GM21528 (cell line): ENCODE measurements around the gene CRYZL1.
"Not testable (repeated sequence)": the region's sequence is repeated elsewhere in the genome, so short reads cannot be mapped to it uniquely, and the experiment has no call there.

Experiments used
- ATAC-seq: cut with Tn5 transposase; IDR thresholded peaks from one replicate; pipeline ENCODE4 v1.9.1; 2021; ENCODE audit warnings: mild to moderate bottlenecking, moderate library complexity; ENCODE audit not compliant: unreplicated experiment, low FRiP score

CRYZL1 gene

DNA sequence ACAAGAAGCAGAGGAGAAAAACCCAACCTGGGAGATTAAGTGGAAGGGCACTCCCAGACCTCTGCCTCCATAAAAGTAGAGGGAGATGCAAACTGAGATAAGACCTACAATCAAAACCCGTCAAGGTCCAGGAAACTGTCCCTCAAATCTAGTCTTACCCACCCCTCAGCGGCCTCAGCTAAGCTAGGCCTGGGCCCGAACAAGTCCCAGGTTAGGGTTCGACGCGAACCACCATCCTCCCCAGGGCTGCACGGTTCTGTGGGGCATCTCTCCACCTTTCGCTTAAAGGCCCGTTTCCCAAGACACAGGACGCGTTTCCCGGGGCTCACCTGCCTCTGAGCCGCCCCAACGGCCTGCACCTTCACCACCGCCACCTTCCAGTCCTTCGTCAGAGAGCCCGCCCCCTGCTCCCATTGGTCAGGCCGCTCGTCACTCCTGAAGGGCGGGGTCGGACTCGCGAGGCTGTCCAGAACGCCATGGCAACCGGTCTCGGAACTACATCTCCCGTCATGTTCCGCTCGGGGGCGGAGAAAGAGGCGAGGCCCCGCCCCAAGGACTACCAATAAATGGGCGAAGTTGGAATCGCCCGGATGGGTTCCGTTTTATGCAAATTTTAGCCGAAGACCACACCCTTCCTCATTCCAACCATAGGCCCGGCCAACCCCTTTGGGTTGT, at the start of gene CRYZL1:
Gene CRYZL1, minus strand, starts transcription at position 390 of the 675 bp plus-strand sequence. CDS start 10,190 bp downstream, outside the sequence.
- peak; percentile 90 for ATAC-seq

DNA sequence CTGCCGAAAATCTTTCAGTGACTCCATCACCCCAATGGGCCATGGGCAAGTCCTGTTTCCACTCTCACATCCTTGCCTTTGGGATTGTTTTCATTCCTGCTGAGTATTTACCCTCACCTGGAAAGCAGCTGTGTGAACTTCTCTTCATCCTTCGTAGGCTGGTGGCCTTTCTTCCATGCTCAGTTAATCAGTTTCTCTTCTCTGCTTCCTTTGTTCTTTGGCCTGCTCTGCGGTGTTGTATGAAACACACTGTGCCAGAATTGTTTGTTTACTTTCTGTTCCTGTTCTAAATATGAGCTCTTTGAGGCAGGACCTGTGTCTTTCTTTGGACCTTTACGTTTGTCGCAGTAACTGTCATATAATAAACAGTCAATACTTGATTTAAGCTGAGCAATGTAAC, 49.3 kb upstream of the CRYZL1 start:
- no peak for ATAC-seq

DNA sequence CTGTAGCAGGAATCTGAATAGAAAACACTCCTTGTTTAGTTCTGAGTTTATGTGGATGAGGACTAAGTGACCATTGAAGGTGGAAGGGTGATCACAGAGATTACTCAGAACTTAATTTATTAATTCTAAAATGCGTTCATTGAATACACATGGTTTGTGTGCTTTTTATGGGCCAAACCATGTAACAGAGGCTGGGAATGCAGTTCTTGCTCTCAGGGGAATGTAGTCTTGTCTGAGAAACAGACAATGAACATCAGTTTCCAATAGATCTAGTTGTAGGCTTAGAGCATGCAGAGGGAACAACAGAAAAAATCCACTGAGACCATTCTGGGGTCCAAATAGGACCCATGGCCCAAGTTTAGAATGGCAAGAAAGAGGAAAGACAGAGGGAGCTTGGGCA, 46.8 kb upstream of the CRYZL1 start:
- ATAC-seq = no peak

DNA sequence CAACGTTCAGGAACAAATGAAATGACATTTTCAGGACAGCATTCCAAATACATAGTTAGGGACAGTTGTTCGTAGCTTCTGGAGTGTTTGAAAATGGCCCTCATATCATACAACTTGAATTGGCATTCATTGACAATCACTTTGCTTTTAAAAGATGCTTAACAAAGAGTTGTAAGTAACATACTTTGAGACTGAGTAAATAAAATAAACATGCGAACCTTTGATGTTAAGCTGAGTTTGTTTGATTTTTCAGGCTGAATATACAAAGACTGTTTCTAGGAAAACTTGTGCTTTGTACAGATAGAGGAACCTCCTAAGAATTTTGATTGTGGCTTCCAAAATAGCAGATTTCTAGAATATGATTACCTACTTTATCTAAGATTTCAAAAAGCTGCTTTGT, 46.1 kb upstream of the CRYZL1 start:
- ATAC-seq = no peak

DNA sequence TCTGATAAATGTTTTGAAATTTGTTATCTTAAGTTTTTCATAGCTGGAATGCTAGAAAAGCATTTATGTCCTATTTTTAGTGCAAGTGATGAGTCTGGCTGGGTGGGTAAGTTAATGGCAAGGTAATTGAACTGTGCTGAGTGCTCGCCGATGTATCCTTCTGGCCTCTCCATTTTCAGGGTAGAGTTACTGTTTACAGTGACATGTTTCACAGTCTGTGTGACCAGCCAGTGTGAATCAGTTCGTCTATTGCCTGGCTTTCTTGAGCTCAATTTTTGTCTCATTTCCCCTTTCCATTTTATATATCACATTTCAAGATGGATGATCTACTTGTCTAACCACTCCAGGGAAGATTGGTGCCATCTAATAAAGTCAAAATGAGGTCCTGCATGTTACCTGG, 44.8 kb upstream of the CRYZL1 start:
- ATAC-seq = no peak

DNA sequence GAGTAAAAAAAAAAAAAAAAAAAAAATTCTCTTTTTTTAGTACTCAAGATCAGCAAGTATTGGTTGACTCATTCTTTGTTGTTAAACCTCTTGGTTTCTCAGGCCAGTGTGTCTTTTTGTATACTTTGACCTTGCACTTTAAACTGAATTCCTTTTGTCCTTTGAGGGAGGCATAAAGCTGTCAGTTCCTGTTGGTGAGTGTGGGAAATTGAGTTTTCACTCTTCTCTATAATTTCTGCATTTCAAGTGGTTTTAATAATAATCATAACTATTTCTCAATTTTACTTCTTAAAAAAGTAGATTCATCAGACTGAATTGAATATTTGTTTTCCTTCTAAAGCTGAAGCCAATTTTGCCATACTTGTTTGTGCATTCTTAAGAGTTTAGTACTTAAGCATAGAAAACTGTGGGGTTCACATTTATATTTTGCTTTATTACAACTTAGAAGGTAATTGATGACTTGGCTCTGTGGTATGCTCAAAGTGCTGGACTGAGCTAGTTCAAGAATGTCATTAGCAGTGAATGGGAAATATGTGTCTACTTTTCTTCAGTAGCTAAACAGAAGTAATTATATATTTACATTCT, 44.2 kb upstream of the CRYZL1 start:
- ATAC-seq = no peak

DNA sequence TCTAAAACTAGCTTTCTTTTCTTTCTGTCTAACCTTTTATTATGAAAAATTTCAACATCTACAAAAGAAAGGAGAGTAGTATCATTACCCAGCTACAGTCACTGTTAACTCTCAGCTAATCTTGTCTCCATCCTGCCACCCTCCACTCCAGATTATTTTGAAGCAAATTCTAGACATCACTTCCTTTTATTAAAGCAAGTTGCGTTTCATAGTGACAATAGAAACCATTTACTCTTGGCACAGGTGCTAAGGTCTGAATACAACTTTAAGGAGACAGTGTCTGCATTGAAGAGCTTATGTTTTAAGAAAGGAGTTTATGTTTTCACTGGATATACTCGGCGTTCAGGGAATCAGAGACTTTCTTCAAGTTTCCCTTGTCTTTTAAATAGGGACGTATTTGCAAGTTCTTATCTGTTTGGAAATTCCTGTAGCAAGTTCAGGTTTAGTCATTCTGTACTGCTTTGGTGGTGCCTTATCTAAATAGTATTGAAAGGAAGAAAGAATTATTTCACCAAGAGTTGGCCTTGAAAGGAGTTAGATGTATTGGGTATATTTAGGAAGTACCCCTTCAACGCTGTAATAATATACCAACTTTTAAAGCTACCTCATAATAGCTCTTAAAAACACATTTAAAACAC, 43.5 kb upstream of the CRYZL1 start:
- ATAC-seq = no peak

DNA sequence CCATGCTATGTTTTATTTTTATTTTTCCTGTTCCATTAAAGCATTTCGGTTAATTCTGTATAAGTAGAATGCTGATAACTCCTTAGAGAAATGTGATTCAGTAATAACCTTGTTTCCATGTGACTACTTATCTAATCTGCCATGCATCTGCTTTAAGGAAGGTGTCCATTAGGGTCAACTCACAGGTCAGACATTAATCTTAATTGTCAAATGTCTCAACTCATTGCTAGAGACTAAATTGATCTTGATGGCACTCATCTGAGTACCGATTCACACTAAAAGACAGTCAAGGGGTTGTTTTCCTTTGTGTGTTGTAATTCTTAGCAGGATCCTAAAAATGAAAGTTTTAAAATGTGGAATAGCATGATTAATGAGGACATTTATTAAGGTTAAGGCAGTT, 42.5 kb upstream of the CRYZL1 start:
- no peak for ATAC-seq

DNA sequence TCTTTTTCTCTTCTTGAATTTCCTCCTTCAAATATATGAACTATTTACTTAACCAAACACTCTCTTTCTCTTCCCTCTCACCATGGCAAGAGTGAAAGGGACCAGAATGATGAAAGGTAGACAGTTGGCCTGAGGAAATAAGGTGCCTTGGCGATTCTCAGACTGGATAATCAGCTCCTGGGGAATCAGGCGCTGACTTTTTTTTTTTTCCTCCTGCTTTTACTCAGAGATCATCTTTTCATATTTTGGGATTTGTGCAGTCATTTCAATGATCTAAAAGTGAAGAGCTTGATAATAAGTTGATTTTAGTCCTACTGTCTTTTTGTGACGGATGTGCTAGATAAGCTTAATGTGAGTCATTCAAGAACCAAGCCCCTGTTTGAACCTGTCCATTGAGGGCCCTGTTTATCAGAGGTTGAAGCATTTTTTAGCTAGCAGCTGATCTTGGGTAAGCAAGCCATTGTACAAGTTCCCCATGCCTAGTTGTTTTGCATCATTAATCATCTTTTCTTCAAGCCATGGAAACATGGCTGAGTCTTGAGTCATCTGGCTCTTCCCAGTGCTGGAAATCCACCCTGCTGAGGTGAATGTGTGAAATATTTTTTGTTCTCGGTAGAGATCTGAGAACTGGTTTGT, 41.6 kb upstream of the CRYZL1 start:
- no peak for ATAC-seq

DNA sequence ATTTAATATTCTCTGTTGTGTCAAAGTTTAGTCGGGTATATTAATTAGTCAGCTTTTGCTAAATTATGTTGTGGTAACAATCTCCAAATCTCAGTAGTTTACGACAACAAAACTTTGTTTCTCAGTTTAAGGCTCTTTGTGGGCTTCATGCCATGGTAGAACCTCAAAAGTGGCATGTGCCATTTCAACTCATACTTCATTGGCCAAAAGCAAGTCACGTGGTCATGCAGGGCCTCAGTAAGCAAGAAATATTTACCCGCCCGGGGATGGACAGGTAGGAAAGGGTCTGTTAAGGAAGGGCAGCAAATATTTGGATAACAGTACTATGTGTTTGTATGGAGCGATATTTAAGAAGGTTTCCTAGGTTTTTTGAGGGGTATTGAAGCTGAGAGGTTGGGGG, 39.3 kb upstream of the CRYZL1 start:
- no peak for ATAC-seq

DNA sequence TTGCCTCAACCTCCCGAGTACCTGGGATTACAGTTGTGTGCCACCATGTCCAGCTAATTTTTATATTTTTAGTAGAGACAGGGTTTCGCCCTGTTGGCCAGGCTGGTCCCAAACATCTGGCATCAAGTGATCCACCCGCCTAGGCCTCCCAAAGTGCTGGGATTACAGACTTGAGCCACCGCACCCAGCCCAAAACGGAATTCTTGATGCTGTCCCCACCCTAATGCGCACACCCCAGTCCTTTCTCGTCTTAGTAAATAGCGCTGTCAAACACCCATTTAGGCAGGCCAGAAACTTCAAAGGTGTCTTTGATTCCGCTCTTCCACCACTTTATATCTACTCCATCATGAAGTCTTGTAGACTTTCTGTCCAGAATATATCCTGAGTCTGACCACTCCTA, 35.9 kb upstream of the CRYZL1 start:
- ATAC-seq = no peak

DNA sequence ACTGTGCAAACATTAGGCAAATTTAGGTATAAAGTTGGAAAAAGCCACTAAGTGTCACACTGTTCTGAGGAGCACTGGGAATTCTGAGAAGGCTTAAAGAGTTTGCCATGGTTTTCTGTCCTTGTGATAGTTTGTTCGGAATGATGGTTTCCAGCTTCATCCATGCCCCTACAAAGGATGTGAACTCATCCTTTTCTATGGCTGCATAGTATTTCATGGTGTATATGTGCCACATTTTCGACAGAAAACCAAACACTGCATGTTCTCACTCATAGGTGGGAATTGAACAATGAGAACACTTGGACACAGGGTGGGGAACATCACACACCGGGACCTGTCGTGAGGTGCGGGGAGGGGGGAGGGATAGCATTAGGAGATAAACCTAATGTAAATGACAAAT, 35.1 kb upstream of the CRYZL1 start:
- ATAC-seq = not testable (repeated sequence)

DNA sequence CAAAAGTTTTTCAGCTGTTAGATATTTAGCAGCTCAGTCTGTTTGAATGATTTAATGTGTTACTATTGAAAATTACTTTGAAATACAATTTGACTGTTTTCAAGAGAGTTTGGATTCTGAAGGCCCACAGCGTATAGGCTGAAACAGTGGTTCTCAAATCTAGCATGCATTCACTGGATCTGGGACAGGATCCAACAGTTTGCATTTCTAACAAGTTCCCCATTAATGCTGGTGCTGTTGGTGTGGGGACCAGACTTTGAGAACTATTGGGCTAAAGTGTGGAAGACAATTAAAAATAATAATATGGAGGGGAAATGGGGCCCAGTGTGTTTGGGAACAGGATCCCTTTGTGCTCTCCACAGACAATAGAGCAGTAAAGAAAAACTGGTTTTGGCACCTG, 32.7 kb upstream of the CRYZL1 start:
- no peak for ATAC-seq

DNA sequence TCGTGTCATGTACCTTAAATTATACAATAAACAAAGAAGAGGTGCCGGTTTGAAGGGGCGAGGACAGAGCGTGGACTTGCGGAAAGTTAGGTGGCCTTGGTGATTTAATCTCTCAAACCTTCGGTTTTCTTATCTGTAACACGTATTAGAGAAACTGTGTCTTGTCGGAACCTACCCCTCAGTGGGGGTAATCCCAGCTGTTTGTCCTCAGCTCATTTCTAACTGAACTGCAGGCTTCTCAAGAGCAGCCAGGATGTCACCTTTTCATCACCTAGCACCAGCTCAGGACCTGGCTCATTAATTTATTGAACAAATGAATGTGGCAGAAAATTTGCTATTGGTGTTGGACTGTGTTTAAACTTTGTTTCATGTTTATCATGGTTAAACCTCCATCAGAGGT, 31.9 kb upstream of the CRYZL1 start:
- no peak for ATAC-seq

DNA sequence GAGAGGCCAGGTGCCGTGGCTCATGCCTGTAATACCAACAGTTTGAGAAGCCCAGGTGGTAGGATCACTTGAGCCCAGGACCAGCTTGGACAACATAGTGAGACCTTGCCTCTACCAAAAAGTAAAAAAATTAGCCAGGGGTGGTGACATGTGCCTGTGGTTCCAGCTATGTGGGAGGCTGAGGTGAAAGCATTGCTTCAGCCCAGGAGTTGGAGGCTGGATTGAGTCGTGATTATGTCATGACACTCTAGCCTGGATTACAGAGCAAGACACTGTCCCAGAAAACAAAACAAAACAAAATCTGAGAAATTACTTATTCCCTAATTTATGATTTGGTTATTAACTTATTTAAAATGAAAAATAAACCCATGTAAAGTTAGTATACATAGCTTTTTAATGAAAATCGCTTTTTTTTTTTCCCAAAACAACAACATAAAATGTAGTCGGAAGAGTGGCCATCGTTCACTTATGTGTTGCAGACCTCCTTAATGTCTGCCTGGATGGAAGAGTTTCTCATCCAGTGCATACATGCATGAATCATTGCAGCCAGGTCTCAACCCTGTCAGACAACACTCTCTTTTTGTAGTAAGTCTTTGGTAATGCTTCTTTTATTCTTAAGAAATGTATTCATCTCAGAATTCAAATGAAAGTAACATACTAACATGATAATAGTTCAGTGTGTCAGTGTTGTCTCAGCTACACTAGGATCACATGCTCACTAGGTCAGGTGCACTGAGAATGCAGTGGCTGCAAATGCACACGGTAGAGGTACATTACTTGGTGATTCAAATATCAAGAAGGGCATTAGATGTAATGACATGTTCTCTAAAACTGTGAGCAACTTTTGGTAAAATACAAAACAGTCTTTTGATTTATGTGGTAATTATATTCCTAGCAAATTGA, 28.8 kb upstream of the CRYZL1 start:
- ATAC-seq = no peak

DNA sequence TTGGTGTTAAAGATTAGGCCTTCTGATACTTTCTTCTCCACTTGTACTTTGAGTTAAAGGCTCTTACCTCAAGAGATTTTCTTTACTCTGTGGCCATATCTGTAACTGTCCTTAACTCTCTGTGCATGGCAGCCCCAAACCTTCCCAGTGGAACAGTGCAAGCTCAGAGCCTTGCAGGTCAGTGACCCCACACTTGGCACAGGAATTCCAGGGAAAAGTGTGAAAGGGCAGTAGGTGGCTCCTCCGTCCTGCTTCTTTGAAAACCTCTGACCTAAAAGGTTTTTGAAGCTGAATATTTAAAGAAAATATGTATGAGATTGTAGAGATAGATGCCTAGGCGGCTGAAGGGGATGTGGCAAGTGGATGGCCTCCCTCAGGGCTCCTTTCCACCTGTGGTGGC, 27.1 kb upstream of the CRYZL1 start:
- ATAC-seq = no peak

DNA sequence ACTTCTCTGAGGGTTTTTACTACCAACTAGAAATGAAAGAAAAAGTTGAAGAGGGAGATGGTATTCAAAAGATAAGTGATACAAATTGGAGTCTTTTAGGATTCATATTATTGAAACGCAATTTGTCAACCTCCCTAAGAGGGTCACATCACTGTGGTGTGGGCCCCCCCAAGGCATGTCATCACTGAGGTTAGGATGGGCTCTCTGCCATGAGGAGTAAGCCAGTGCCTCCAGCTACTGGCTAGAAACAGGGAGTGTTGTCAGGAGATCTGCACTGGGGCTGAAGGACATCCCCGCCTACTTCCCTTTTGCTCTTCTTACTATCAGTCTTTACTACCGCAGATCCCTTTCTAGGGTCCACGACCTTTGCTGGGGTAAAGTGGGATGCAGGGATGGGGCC, 26.6 kb upstream of the CRYZL1 start:
- ATAC-seq = no peak

DNA sequence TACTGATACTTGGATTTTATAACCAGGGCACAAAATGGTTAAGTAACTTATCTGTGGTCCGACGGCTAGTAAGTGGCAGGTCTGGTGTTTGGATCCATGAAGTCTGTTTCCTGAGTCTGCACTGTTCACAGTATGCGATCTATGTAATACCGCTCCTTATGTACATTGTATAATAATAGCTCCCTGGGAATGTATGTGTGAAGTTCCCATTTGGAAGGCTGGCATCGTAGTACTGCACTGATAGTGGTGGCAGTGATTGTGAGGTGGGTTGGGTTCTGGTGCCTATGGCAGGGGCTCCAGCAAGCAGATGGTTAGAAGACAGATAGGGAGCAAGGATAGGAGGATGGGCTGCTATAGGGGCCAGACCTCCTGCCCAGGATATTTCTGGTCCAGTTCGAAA, 26.1 kb upstream of the CRYZL1 start:
- no peak for ATAC-seq

DNA sequence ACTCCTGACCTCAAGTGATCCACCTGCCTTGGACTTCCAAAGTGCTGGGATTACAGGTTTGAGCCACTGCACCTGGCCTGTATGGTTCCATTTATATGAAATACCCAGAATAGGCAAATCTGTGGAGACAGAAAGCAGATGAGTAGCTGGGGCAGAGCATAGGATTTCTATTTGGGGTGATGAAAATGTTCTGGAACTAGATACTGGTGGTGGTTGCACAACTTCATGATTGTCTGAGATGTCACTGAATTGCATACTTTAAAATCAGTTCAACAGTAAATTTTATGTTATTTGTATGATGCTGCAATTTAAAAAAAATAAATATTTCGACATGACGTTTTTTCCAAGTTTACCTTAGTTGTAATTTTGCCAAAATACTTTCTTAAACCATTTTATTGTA, 24.6 kb upstream of the CRYZL1 start:
- no peak for ATAC-seq

DNA sequence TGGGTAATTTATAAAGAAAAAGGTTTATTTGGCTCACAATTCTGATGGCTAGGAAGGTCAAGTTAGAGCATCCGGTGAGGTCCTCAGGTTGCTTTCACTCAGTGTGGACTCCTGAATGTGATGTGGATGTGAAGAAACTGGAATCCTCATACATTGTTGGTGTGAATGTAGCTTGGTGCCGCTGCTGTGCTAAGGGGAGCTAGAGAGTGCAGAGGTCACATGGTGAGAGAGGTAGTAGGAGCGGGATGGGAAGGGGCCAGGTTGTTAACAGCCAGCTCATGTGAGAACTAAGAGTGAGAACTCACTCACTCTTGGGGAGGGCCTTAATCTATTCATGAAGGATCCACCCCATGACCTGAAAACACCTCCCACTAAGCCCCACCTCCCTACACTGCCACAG, 22.6 kb upstream of the CRYZL1 start:
- no peak for ATAC-seq

DNA sequence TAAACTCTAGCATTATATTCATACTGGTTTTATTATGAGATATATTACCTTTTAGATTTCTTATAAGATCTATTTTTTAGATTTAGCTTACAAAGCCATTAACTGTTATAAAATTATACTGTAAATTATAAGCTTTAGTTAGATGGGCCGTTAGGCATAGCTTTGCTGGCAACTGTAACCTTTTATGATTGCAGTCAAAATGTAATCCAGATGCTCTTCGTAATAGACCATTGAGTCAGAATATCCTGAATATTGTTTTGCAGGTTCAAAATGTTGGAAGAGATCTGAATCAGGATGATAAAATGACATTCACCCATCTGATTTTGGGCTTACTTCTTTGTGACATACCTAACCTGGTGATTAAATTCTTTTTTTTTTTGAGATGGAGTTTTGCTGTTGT, 21.7 kb upstream of the CRYZL1 start:
- no peak for ATAC-seq
